Stimulated activated CD4-positive, alpha-beta T cell treated with anti-CD3 and anti-CD28 coated beads, TNF-alpha, amount 100 ng/mL, for 24 hours (primary cell): ENCODE data around the gene COL19A1.

Experiments
- DNase-seq, 3 experiments: peaks; one replicate each; pipeline ENCODE4 v3.0.0-alpha.2; 2020; ENCODE audit warnings: low read depth in 3 of 3

COL19A1 gene

GRCh38 chr6:70221715-70222438 lies 355.5 kb downstream of the COL19A1 start:
- DNase-seq: no peak

- DNase-seq: no peak
Observed at GRCh38 chr6:70222439-70222749, 356.0 kb downstream of the COL19A1 start.

GRCh38 chr6:70225055-70225454 lies 358.7 kb downstream of the COL19A1 start:
- no peak for DNase-seq

- no peak for DNase-seq
Observed at GRCh38 chr6:70231311-70231710, 365.0 kb downstream of the COL19A1 start.

GRCh38 chr6:70234561-70235236 lies 368.3 kb downstream of the COL19A1 start:
- no peak for DNase-seq

GRCh38 chr6:70236343-70236742 lies 370.0 kb downstream of the COL19A1 start:
- DNase-seq: no peak

- DNase-seq: no peak
Observed at GRCh38 chr6:70241031-70241430, 374.7 kb downstream of the COL19A1 start.

GRCh38 chr6:70241991-70242420 lies 375.6 kb downstream of the COL19A1 start:
- no peak for DNase-seq

GRCh38 chr6:70246118-70246517 lies 379.8 kb downstream of the COL19A1 start:
- DNase-seq: no peak

GRCh38 chr6:70252604-70253003 lies 386.2 kb downstream of the COL19A1 start:
- DNase-seq: no peak

- no peak for DNase-seq
Observed at GRCh38 chr6:70253923-70254322, 387.6 kb downstream of the COL19A1 start.

GRCh38 chr6:70254784-70255183 lies 388.4 kb downstream of the COL19A1 start:
- no peak for DNase-seq

- DNase-seq: no peak
Observed at GRCh38 chr6:70257768-70258273, 391.5 kb downstream of the COL19A1 start.

- no peak for DNase-seq
Observed at GRCh38 chr6:70258483-70258882, 392.1 kb downstream of the COL19A1 start.
